Type B pancreatic cell (in vitro differentiated cells): Measurements from ENCODE around the gene THADA. TPM values are rescaled to one million over a fixed set of nuclear protein-coding genes. Genes with fewer than 3 reads are reported as not detected.

Experiments
- DNase-seq: peaks from one replicate; pipeline ENCODE4 v3.0.0; 2021; ENCODE audit warnings: mixed read lengths; ENCODE audit not compliant: unreplicated experiment; ENCODE audit errors: extremely low spot score
- H3K27ac Mint-ChIP-seq: 2 replicates; pipeline ENCODE4 v1.8.0; 2021; ENCODE audit warnings: mild to moderate bottlenecking, mixed read lengths
- H3K27me3 Mint-ChIP-seq: 2 replicates; pipeline ENCODE4 v1.8.0; 2021; ENCODE audit warnings: mixed read lengths
- H3K36me3 Mint-ChIP-seq: 2 replicates; pipeline ENCODE4 v1.8.0; 2021; ENCODE audit warnings: mixed read lengths
- H3K4me1 Mint-ChIP-seq: one replicate; pipeline ENCODE4 v1.8.0; 2021; ENCODE audit warnings: mixed read lengths; ENCODE audit not compliant: unreplicated experiment
- H3K4me3 Mint-ChIP-seq: 2 replicates; pipeline ENCODE4 v1.8.0; 2021; ENCODE audit warnings: mild to moderate bottlenecking, mixed read lengths
- H3K9me3 Mint-ChIP-seq: 2 replicates; pipeline ENCODE4 v1.8.0; 2021; ENCODE audit warnings: mixed read lengths
- total RNA-seq: library from RNA; stranded (reverse); gene quantifications from 2 replicates; pipeline ENCODE4 v1.2.1, GENCODE V29; 2021; ENCODE audit warnings: low replicate concordance
- TF ChIP-seq, protein P1 (sequence below): fragments of 200-600 bp; sonication (generic); conservative IDR thresholded peaks from 2 replicates; pipeline ENCODE4 v1.5.0; 2021; ENCODE audit warnings: antibody characterized with exemption, mild to moderate bottlenecking

THADA gene
- total RNA-seq, 1 donor from 2014 or later: 35.6 TPM

DNA sequence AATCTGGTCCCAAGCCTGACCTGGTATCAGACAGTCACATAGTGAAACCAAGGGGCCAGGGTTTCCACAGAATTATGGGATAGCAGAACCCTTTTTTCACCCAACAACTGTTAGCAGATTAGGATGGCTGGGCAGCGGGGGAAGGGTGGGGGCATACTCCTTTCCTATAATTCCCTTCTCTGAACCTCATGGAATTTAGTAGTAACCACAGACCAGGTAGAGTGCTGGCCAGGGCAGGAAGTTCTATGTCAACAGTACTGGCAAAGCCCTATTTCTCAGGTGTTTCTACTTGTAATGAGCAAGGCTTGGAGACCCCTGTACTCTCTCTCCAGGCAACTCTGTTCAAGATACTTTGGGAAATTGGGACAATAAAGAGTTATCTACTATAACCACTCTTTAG, 174.6 kb downstream of the THADA start:
- TF ChIP-seq, protein P1, sequence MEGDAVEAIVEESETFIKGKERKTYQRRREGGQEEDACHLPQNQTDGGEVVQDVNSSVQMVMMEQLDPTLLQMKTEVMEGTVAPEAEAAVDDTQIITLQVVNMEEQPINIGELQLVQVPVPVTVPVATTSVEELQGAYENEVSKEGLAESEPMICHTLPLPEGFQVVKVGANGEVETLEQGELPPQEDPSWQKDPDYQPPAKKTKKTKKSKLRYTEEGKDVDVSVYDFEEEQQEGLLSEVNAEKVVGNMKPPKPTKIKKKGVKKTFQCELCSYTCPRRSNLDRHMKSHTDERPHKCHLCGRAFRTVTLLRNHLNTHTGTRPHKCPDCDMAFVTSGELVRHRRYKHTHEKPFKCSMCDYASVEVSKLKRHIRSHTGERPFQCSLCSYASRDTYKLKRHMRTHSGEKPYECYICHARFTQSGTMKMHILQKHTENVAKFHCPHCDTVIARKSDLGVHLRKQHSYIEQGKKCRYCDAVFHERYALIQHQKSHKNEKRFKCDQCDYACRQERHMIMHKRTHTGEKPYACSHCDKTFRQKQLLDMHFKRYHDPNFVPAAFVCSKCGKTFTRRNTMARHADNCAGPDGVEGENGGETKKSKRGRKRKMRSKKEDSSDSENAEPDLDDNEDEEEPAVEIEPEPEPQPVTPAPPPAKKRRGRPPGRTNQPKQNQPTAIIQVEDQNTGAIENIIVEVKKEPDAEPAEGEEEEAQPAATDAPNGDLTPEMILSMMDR: no peak

GRCh38 chr2:43420389-43420801, 175.4 kb downstream of the THADA start:
- Mint-ChIP-seq H3K27ac (peak overlapping the region; percentile 92), H3K9me3 (no peaks in the 10 kb centered on the region), H3K27me3 (no peaks in the 10 kb centered on the region), H3K36me3 (peaks cover 6% of the 10 kb centered on the region), H3K4me1 (peaks cover 64% of the 10 kb centered on the region), H3K4me3 (peak overlapping the region; percentile 48)
- DNase-seq: no peak
- TF ChIP-seq, protein P1: no peak

More for the DNA sequence above, 174.6 kb downstream of the THADA start:
- no peaks in the 10 kb centered on the region for H3K9me3 Mint-ChIP-seq
- peak overlapping the region; percentile 92 for H3K27ac Mint-ChIP-seq
- DNase-seq: no peak
- H3K4me1 Mint-ChIP-seq: peaks cover 59% of the 10 kb centered on the region
- H3K4me3 Mint-ChIP-seq: no peak overlapping the region
- no peaks in the 10 kb centered on the region for H3K27me3 Mint-ChIP-seq
- H3K36me3 Mint-ChIP-seq: peaks cover 6% of the 10 kb centered on the region

- H3K36me3 Mint-ChIP-seq: peaks cover 6% of the 10 kb centered on the region
- H3K4me1 Mint-ChIP-seq: peaks cover 67% of the 10 kb centered on the region
Observed at GRCh38 chr2:43419876-43420275, 176.0 kb downstream of the THADA start.

DNA sequence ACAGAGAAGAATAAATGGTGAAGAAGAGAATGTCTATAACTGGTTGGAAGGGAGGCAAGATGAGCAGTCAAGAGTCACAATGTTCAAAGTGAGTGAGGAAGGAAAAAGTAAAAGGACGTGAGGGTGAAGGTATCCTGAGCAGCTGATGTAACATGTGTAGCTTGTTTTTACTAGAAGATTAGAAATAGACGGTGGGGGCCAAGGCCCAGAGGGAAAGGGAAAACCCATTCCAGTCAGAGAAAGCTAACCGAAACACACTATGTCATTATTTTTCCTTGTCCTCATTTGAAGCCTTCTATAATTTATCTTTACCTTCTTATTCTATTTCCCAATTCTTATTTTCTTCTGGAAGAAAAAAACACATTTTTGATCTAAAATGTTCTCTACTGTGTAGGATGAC, 176.6 kb downstream of the THADA start:
- DNase-seq: no peak
- Mint-ChIP-seq H3K4me1 (peaks cover 67% of the 10 kb centered on the region), H3K4me3 (no peak overlapping the region), H3K36me3 (peaks cover 6% of the 10 kb centered on the region), H3K9me3 (no peaks in the 10 kb centered on the region), H3K27ac (peak overlapping the region; percentile 92), H3K27me3 (no peaks in the 10 kb centered on the region)
- TF ChIP-seq, protein P1: no peak

More at GRCh38 chr2:43419876-43420275, 176.0 kb downstream of the THADA start:
- H3K4me3 Mint-ChIP-seq: peak overlapping the region; percentile 37
- TF ChIP-seq, protein P1: no peak
- peak overlapping the region; percentile 92 for H3K27ac Mint-ChIP-seq
- H3K9me3 Mint-ChIP-seq: no peaks in the 10 kb centered on the region
- H3K27me3 Mint-ChIP-seq: no peaks in the 10 kb centered on the region
- no peak for DNase-seq

- no peaks in the 10 kb centered on the region for H3K27me3 Mint-ChIP-seq
- H3K4me3 Mint-ChIP-seq: no peak overlapping the region
- peaks cover 5% of the 10 kb centered on the region for H3K36me3 Mint-ChIP-seq
- peaks cover 61% of the 10 kb centered on the region for H3K4me1 Mint-ChIP-seq
- H3K27ac Mint-ChIP-seq: peak overlapping the region; percentile 92
- no peak for DNase-seq
- no peaks in the 10 kb centered on the region for H3K9me3 Mint-ChIP-seq
- TF ChIP-seq, protein P1: no peak
Observed at GRCh38 chr2:43418680-43419079, 177.2 kb downstream of the THADA start.

GRCh38 chr2:43417300-43417699, 178.5 kb downstream of the THADA start:
- Mint-ChIP-seq H3K4me3 (peak overlapping the region; percentile 61), H3K36me3 (peaks cover 5% of the 10 kb centered on the region), H3K9me3 (no peaks in the 10 kb centered on the region), H3K4me1 (peaks cover 67% of the 10 kb centered on the region), H3K27me3 (no peaks in the 10 kb centered on the region), H3K27ac (peak overlapping the region; percentile 92)
- DNase-seq: no peak
- TF ChIP-seq, protein P1: no peak
